RWPE1 (cell line): Measurements from ENCODE around the gene MISP3.

Experiments used
- CTCF ChIA-PET: fragments of 350-600 bp; sonication (Branson Sonifier 250); formaldehyde crosslinking; extraction: SDS; loops from one replicate; lab custom pipeline; 2021; lab: Yijun Ruan, JAX
- POLR2A ChIA-PET: fragments of 400-600 bp; formaldehyde crosslinking; extraction: SDS; loops from one replicate; lab custom pipeline; 2020; ENCODE audit warnings: antibody characterized with exemption; ENCODE audit not compliant: low non-redundant PET; lab: Yijun Ruan, JAX
- DNase-seq: peaks from one replicate; pipeline ENCODE4 v3.0.0; 2012; ENCODE audit warnings: low spot score
- H3K27ac ChIP-seq: fragments of 450-650 bp; 2 replicates; pipeline ENCODE4 v1.5.1; 2017
- TF ChIP-seq, protein P1 (sequence below): fragments of 450-650 bp; conservative IDR thresholded peaks from 2 replicates; pipeline ENCODE4 v1.5.1; 2017; ENCODE audit warnings: low read depth, mild to moderate bottlenecking

The MISP3 gene

DNA sequence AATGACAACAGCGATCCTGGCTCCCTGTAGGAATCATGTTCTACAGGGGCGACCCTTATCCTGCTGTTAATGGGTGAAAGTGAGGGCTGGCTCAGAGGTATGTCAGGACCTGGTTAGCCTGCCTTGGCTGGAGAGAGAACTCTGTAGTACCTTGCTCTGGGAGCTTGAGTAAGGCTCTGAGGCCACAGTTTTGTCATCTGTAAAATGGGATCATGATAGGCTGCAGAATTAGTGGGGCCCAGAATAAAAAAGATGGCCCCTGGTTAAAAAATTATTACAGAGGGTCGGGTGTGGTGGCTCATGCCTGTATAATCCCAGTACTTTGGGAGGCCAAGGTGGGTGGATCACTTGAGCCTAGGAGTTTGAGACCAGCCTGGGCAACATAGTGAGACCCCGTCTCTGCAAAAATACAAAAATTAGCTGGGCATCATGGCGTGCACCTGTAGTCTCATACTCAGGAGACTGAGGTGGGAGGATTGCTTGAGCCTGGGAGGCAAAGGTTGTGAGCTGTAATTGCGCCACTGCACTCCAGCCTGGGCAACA, 28.5 kb downstream of the MISP3 start:
- ChIA-PET POLR2A (no interaction called here), CTCF (no interaction called here)
- H3K27ac ChIP-seq: peak overlapping the region; percentile 62; the same call in 1 of the 2 replicates
- TF ChIP-seq, protein P1, sequence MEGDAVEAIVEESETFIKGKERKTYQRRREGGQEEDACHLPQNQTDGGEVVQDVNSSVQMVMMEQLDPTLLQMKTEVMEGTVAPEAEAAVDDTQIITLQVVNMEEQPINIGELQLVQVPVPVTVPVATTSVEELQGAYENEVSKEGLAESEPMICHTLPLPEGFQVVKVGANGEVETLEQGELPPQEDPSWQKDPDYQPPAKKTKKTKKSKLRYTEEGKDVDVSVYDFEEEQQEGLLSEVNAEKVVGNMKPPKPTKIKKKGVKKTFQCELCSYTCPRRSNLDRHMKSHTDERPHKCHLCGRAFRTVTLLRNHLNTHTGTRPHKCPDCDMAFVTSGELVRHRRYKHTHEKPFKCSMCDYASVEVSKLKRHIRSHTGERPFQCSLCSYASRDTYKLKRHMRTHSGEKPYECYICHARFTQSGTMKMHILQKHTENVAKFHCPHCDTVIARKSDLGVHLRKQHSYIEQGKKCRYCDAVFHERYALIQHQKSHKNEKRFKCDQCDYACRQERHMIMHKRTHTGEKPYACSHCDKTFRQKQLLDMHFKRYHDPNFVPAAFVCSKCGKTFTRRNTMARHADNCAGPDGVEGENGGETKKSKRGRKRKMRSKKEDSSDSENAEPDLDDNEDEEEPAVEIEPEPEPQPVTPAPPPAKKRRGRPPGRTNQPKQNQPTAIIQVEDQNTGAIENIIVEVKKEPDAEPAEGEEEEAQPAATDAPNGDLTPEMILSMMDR: no peak
- no peak for DNase-seq

DNA sequence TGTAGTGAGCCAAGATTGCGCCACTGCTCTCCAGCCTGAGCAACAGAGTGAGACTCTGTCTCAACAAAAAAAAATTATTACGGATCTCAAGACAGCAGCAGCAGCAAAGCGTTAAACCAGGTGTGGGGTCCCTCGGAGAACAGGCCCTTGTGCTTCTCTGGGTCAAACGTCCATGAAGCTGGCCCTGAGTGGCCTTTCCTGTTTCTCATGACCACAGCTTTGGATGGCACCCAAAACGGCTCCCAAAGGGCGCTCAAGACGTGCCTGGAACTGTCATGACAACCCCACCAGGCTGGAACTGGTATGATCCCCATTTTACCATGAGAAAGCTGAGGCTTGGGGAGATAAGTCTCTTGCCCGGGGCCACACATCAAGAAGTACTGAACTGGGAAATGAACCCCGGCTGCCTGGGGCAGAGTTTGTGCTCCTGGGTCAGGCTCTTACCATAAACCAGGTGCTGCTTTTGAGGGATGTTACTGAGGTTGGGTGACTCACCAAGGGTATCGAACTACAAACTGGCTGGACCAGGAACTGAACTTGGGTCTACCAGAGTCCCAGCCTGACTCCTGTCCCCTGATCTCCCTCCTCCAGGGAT, 29.6 kb downstream of the MISP3 start:
- no peak for DNase-seq
- CTCF ChIA-PET: no interaction called here
- TF ChIP-seq, protein P1: no peak
- POLR2A ChIA-PET: no interaction called here
- peak overlapping the region; percentile 62 for H3K27ac ChIP-seq

DNA sequence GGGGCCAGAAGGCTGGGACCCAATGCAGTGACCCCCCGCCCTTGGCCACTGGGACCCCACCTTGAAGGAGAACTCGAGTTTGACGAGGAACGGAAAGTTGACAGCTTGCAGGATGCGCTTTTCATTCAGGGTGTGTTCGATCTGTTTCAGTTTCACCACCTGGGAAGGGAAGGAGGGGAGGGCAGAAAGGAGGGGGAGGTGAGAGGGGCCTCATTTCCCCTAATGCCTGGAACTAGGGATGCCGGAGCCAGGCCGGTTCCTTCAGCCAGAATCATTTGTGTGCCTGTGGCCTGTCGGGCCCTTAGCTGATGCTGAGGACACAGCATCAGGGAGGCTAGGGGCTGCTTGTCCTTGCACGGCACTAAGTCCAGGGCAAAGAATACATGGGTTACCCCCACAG, 30.2 kb downstream of the MISP3 start:
- DNase-seq: no peak
- CTCF ChIA-PET: no interaction called here
- TF ChIP-seq, protein P1: no peak
- peak overlapping the region; percentile 62 for H3K27ac ChIP-seq
- POLR2A ChIA-PET: no interaction called here

DNA sequence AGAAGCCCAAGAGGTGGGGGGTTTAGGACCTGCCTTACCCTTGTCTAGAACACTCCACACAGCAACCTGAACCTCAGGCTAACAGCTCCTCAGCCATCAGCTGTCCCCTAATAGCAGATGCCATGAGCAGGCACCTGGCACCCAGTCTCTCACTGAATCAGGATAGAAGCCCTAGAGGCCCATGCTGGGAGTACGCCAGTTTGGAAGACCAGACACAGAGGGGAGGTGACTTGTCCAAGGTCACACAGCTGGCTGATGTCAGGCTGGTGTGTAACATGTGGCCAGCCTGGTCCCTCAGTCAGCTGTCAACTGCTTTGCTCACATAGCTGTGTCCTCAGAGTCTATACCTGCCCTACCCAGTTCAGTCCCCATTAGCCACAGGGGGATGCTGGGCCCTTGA, 30.7 kb downstream of the MISP3 start:
- H3K27ac ChIP-seq: peak overlapping the region; percentile 62; the same call in 1 of the 2 replicates
- TF ChIP-seq, protein P1: no peak
- CTCF ChIA-PET: no interaction called here
- DNase-seq: no peak
- POLR2A ChIA-PET: no interaction called here

DNA sequence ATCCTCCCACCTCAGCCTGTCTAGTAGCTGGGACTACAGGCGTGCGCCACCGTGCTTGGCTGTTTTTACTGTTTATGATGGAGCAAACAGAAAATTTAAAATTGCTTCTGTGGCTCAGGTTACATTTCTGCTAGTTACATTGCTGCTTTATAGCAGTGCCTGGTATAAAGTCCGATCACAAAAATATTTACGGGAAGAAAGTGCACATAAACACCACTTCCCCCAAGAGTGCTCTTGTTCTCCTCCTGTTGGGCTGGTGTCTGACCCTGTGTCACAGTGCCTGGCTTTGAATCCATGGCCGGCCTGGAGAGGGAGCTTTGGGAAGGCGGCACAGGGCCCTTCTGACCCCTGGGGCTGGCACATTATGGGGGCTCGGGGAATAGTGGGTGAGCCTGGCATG, 33.1 kb downstream of the MISP3 start:
- TF ChIP-seq, protein P1: no peak
- no peak for DNase-seq
- ChIA-PET POLR2A (no interaction called here), CTCF (interaction anchor here (1.1 kb wide), 1 partner anchor 9 kb away, joined by 3 read pairs; no protein-coding TSS in a partner anchor)
- H3K27ac ChIP-seq: peak overlapping the region; percentile 23

DNA sequence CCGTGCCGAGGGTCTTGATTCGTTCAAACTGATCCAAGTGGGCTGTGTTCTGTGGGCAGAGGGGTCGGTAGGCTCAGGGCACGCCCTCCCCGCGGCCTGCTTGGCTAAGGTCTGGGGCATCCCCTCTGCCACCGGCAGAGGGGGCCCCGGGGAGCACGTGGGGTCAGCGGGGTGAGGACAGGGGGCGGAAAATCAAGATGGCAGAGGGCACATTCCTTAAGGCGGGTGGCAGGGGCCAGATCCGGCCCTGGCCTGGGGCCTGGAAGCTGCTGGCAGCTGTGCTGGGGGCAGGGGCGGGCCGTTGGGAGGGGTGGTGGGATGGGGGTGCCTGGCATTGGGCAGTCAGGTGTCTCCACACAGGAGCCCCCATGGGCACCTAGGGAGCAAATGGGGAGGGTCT, 34.3 kb downstream of the MISP3 start:
- ChIA-PET CTCF (interaction anchor here (0.6 to 1.1 kb wide), 4 partner anchors 8 to 579 kb away, joined by 3 to 4 read pairs (median 4); no protein-coding TSS in a partner anchor), POLR2A (no interaction called here)
- H3K27ac ChIP-seq: peak overlapping the region; percentile 23
- TF ChIP-seq, protein P1: no peak
- no peak for DNase-seq
